Erythroblast (primary cell): ENCODE data around the gene CHCHD3.

Source experiments
- GATA1 ChIP-seq: IDR thresholded peaks from 2 replicates; pipeline ENCODE4 v1.6.1; 2011; ENCODE audit warnings: low read depth, mild to moderate bottlenecking, control low read depth, low read length, moderate library complexity
- POLR2A ChIP-seq: IDR thresholded peaks from 2 replicates; pipeline ENCODE4 v1.6.1; 2011; ENCODE audit warnings: mild to moderate bottlenecking, low read length

- TF ChIP-seq POLR2A (no peak), GATA1 (no peak)
Observed at GRCh38 chr7:133040674-133041073, 41.2 kb downstream of the CHCHD3 start.
